HCT116 (cell line): Measurements from ENCODE around the gene STX1B. TPM values are rescaled to one million over a fixed set of nuclear protein-coding genes. Genes with fewer than 3 reads are reported as not detected.

Experiments
- ATAC-seq: fragments of 200-7000 bp; cut with Tn5 transposase; 2 replicates; pipeline ENCODE4 v1.9.1; 2020; ENCODE audit warnings: mild to moderate bottlenecking, moderate library complexity
- BruUV-seq: library from RNA; stranded (reverse); fragments of 400-500 nt; replicated peaks from 2 replicates; lab custom pipeline; 2021; lab: Mats Ljungman, UMichigan
- CTCF ChIA-PET: fragments of 300-600 bp; sonication (Branson Sonifier 250); formaldehyde crosslinking; loops from one replicate; lab custom pipeline; 2021; ENCODE audit warnings: antibody characterized with exemption; lab: Charles Lee
- POLR2A ChIA-PET: fragments of 300-600, 350-600 bp; sonication (Branson Sonifier 250); formaldehyde crosslinking; loops from one replicate; lab custom pipeline; 2021; ENCODE audit warnings: antibody characterized with exemption; lab: Charles Lee
- RAD21 ChIA-PET, 2 experiments: fragments of 300-600 bp; sonication (Branson Sonifier 250); formaldehyde crosslinking; loops; one replicate each; lab custom pipeline; 2023; ENCODE audit warnings: low total read pairs in 2 of 2; ENCODE audit not compliant: uncharacterized antibody in 2 of 2, unreplicated experiment in 2 of 2, low non-redundant PET in 1 of 2; lab: Charles Lee
- DNase-seq: peaks from one replicate; pipeline ENCODE4 v3.0.0-alpha.2; 2010; ENCODE audit warnings: low read depth, low spot score
- H2AFZ ChIP-seq: fragments of 200-600 bp; shearing (Covaris generic), sonication (generic); 2 replicates; pipeline ENCODE4 v1.6.1; 2017; ENCODE audit warnings: low read depth, mixed run types, mixed read lengths, antibody characterized with exemption, low read length; ENCODE audit not compliant: poor library complexity, severe bottlenecking
- H3K27ac ChIP-seq: 2 replicates; pipeline ENCODE4 v1.5.1; 2012; ENCODE audit warnings: low read depth, low read length
- H3K27me3 ChIP-seq: fragments of 200-600 bp; sonication (generic); 2 replicates; pipeline ENCODE4 v1.6.1; 2016; ENCODE audit warnings: mixed run types, low read length, mixed read lengths; ENCODE audit not compliant: insufficient read depth
- H3K36me3 ChIP-seq, 2 experiments: fragments of 200-500 bp in 1 of 2; fragments of 200-600 bp in 1 of 2; sonication (Bioruptor generic) in 1 of 2; sonication (generic) in 1 of 2; 2 replicates each; pipeline versions ENCODE4 v1.5.1 to v1.6.1; 2014 to 2016; ENCODE audit warnings: low read length in 2 of 2, inconsistent platforms in 1 of 2, mixed read lengths in 1 of 2, mixed run types in 1 of 2; ENCODE audit not compliant: insufficient read depth in 2 of 2, control insufficient read depth in 1 of 2
- H3K4me1 ChIP-seq, 2 experiments: fragments of 200-600 bp in 1 of 2; sonication (generic) in 1 of 2; 2 replicates each; pipeline versions ENCODE4 v1.5.1 to v1.6.1; 2012 to 2017; ENCODE audit warnings: low read length in 2 of 2, inconsistent platforms in 1 of 2, mild to moderate bottlenecking in 1 of 2, mixed read lengths in 1 of 2, mixed run types in 1 of 2, moderate library complexity in 1 of 2; ENCODE audit not compliant: insufficient read depth in 2 of 2, control insufficient read depth in 1 of 2
- H3K4me2 ChIP-seq: fragments of 200-600 bp; sonication (generic); 2 replicates; pipeline ENCODE4 v1.6.1; 2017; ENCODE audit warnings: mixed run types, low read length, mixed read lengths
- H3K4me3 ChIP-seq, 2 experiments: fragments of 200-600 bp in 1 of 2; sonication (generic) in 1 of 2; replicated peaks in 1 of 2; 2 replicates each; pipeline ENCODE4 v1.5.1; 2011 to 2016; ENCODE audit warnings: low read length in 2 of 2, control low read depth in 1 of 2, low read depth in 1 of 2, mild to moderate bottlenecking in 1 of 2, mixed read lengths in 1 of 2, mixed run types in 1 of 2
- H3K79me2 ChIP-seq: fragments of 200-600 bp; sonication (generic); 2 replicates; pipeline ENCODE4 v1.6.1; 2017; ENCODE audit warnings: mild to moderate bottlenecking, mixed run types, low read length, moderate library complexity, mixed read lengths; ENCODE audit not compliant: insufficient read depth
- H3K9ac ChIP-seq: fragments of 200-600 bp; sonication (generic); 2 replicates; pipeline ENCODE4 v1.6.1; 2016; ENCODE audit warnings: low read length, mixed read lengths
- H3K9me2 ChIP-seq: fragments of 200-600 bp; sonication (generic), shearing (Covaris generic); 2 replicates; pipeline ENCODE4 v1.6.1; 2017; ENCODE audit warnings: mixed run types, mild to moderate bottlenecking, moderate library complexity; ENCODE audit not compliant: insufficient read depth
- H3K9me3 ChIP-seq, 2 experiments: fragments of 200-500 bp in 1 of 2; fragments of 200-600 bp in 1 of 2; sonication (Bioruptor generic) in 1 of 2; sonication (generic) in 1 of 2; 2 replicates each; pipeline ENCODE4 v1.6.1; 2014 to 2017; ENCODE audit warnings: low read length in 2 of 2, mixed read lengths in 2 of 2, inconsistent platforms in 1 of 2, low read depth in 1 of 2, mild to moderate bottlenecking in 1 of 2, mixed run types in 1 of 2, moderate library complexity in 1 of 2; ENCODE audit not compliant: control insufficient read depth in 1 of 2, insufficient read depth in 1 of 2
- H4K20me1 ChIP-seq: fragments of 200-600 bp; sonication (generic), shearing (Covaris generic); 2 replicates; pipeline ENCODE4 v1.6.1; 2017; ENCODE audit warnings: mixed run types, mild to moderate bottlenecking, moderate library complexity; ENCODE audit not compliant: insufficient read depth
- ATF3 ChIP-seq: IDR thresholded peaks from 2 replicates; pipeline ENCODE4 v1.6.1; 2012
- CBX3 ChIP-seq: IDR thresholded peaks from 2 replicates; pipeline ENCODE4 v1.6.1; 2012; ENCODE audit warnings: low read depth
- EZH2 ChIP-seq: fragments of 200-600 bp; sonication (generic); IDR thresholded peaks from 2 replicates; pipeline ENCODE4 v1.6.1; 2017; ENCODE audit warnings: antibody characterized with exemption, mixed run types
- FOSL1 ChIP-seq: IDR thresholded peaks from 2 replicates; pipeline ENCODE4 v1.6.1; 2012; ENCODE audit warnings: low read depth
- JUND ChIP-seq: IDR thresholded peaks from 2 replicates; pipeline ENCODE4 v1.6.1; 2012
- POLR2A ChIP-seq: IDR thresholded peaks from 2 replicates; pipeline ENCODE4 v1.7.0; 2011; ENCODE audit warnings: borderline replicate concordance; ENCODE audit not compliant: insufficient read depth, insufficient read length; ENCODE audit errors: extremely low read depth
- RAD21 ChIP-seq: IDR thresholded peaks from 2 replicates; pipeline ENCODE4 v1.6.1; 2012; ENCODE audit warnings: low read depth, mild to moderate bottlenecking
- SP1 ChIP-seq: IDR thresholded peaks from 2 replicates; pipeline ENCODE4 v1.6.1; 2012; ENCODE audit warnings: low read depth
- ZBTB33 ChIP-seq: IDR thresholded peaks from 2 replicates; pipeline ENCODE4 v1.6.1; 2011; ENCODE audit warnings: mild to moderate bottlenecking, low read length, moderate library complexity; ENCODE audit not compliant: insufficient replicate concordance; ENCODE audit errors: extremely low read depth
- ZFX ChIP-seq: fragments of 450-650 bp; IDR thresholded peaks from 2 replicates; pipeline ENCODE4 v1.6.1; 2017
- intact Hi-C: fragments of 100-400 bp; cut with micrococcal nuclease; formaldehyde crosslinking; loops from 2 replicates; pipeline ENCODE4 v1.10.0; 2022
- total RNA-seq: library from RNA; stranded (reverse); gene quantifications from one replicate; pipeline ENCODE4 v1.2.1, GENCODE V29; 2021; ENCODE audit not compliant: unreplicated experiment

STX1B gene
- total RNA-seq, 1 experiment from 2014 or later, result 1.6 TPM

- DNase-seq (no peak), ATAC-seq (no peak)
- H3K79me2 ChIP-seq, result no peaks in the 10 kb centered on the region
- H3K27me3 ChIP-seq, result peaks cover 7% of the 10 kb centered on the region; the same call in 1 of the 2 replicates
- H2AFZ ChIP-seq, result no peak overlapping the region
- intact Hi-C loops, result no loop called here
- H3K36me3 ChIP-seq, result no peaks in the 10 kb centered on the region
- no peaks in the 10 kb centered on the region for H4K20me1 ChIP-seq
- H3K9me3 ChIP-seq, result no peaks in the 10 kb centered on the region
- no peaks in the 10 kb centered on the region for H3K9me2 ChIP-seq
- H3K9ac ChIP-seq, result no peak overlapping the region
- peaks cover 0 to 8% of the 10 kb centered on the region in 2 experiments; a peak in 2 of 4 replicates for H3K4me1 ChIP-seq
- H3K4me2 ChIP-seq, result no peak overlapping the region
- ChIA-PET CTCF (no interaction called here), RAD21 (no interaction called here), POLR2A (interaction anchor here (1.1 kb wide), 1 partner anchor 110 kb away, joined by 4 read pairs; the partner anchor contains the start of gene KAT8)
- H3K27ac ChIP-seq, result no peak overlapping the region
- BruUV-seq, result no TSS peak
- TF ChIP-seq POLR2A (no peak), ATF3 (no peak), ZFX (no peak), CBX3 (no peak), FOSL1 (no peak), JUND (no peak), RAD21 (no peak), EZH2 (no peak), ZBTB33 (no peak), SP1 (no peak)
- H3K4me3 ChIP-seq, result no peak overlapping the region
Measured at GRCh38 chr16:31007684-31008083, 2.8 kb downstream of the STX1B start.
